Measurements from ENCODE around the gene CLEC16A.

Gene CLEC16A

GRCh38 chr16:11141409-11142260 lies 197.3 kb downstream of the CLEC16A start:
- DNase-seq (ENCODE audit: low spot score) = no peak
- CTCF ChIA-PET = interaction anchor here (0.6 kb wide), 1 partner anchor 1441 kb away, joined by 3 read pairs; no protein-coding TSS in a partner anchor
- no peak for TF ChIP-seq CTCF (conservative IDR thresholded peaks at IDR 0.05; ENCODE audit: low read depth)
- POLR2A ChIA-PET (ENCODE audit: low non-redundant PET) = interaction anchor here (0.5 kb wide), 1 partner anchor 46 kb away, joined by 3 read pairs; no protein-coding TSS in a partner anchor
- peak overlapping the region; percentile 23; the same call in 1 of the 2 replicates for H3K27ac ChIP-seq

GRCh38 chr16:11142261-11142630 lies 197.9 kb downstream of the CLEC16A start:
- POLR2A ChIA-PET (ENCODE audit: low non-redundant PET) = interaction anchor here (0.5 kb wide), 1 partner anchor 45 kb away, joined by 3 read pairs; no protein-coding TSS in a partner anchor

GRCh38 chr16:11142951-11143350 lies 198.6 kb downstream of the CLEC16A start:
- no peak overlapping the region for H3K27ac ChIP-seq
- ChIA-PET POLR2A (ENCODE audit: low non-redundant PET) (no interaction called here), CTCF (no interaction called here)
- no peak for TF ChIP-seq CTCF (conservative IDR thresholded peaks at IDR 0.05; ENCODE audit: low read depth)
- DNase-seq (ENCODE audit: low spot score) = no peak

More at GRCh38 chr16:11142261-11142630, 197.9 kb downstream of the CLEC16A start:
- no peak for DNase-seq (ENCODE audit: low spot score)
- CTCF ChIA-PET = no interaction called here
- peak overlapping the region; percentile 23; the same call in 1 of the 2 replicates for H3K27ac ChIP-seq
- no peak for TF ChIP-seq CTCF (conservative IDR thresholded peaks at IDR 0.05; ENCODE audit: low read depth)

GRCh38 chr16:11143372-11144035 lies 199.1 kb downstream of the CLEC16A start:
- TF ChIP-seq CTCF (conservative IDR thresholded peaks at IDR 0.05; ENCODE audit: low read depth) = no peak
- no peak overlapping the region for H3K27ac ChIP-seq
- ChIA-PET CTCF (no interaction called here), POLR2A (ENCODE audit: low non-redundant PET) (no interaction called here)
- DNase-seq (ENCODE audit: low spot score) = no peak

- no peak for TF ChIP-seq CTCF (conservative IDR thresholded peaks at IDR 0.05; ENCODE audit: low read depth)
- DNase-seq (ENCODE audit: low spot score) = no peak
- ChIA-PET CTCF (no interaction called here), POLR2A (ENCODE audit: low non-redundant PET) (no interaction called here)
- no peak overlapping the region for H3K27ac ChIP-seq
Observed at GRCh38 chr16:11144122-11144521, 199.8 kb downstream of the CLEC16A start.

GRCh38 chr16:11145173-11145818 lies 200.9 kb downstream of the CLEC16A start:
- ChIA-PET POLR2A (ENCODE audit: low non-redundant PET) (no interaction called here), CTCF (no interaction called here)
- no peak for DNase-seq (ENCODE audit: low spot score)
- no peak overlapping the region for H3K27ac ChIP-seq
- no peak for TF ChIP-seq CTCF (conservative IDR thresholded peaks at IDR 0.05; ENCODE audit: low read depth)

Data from RWPE1 (cell line).